Endodermal cell (in vitro differentiated cells): ENCODE data around the gene PTPRK. TPM values are rescaled to one million over a fixed set of nuclear protein-coding genes. Genes with fewer than 3 reads are reported as not detected.

ENCODE experiments used
- DNase-seq: peaks from one replicate; pipeline ENCODE4 v3.0.0-alpha.2; 2017
- H3K27ac ChIP-seq: 2 replicates; pipeline ENCODE4 v1.5.1; 2013; ENCODE audit warnings: mild to moderate bottlenecking, low read depth, low read length, moderate library complexity
- H3K27me3 ChIP-seq: 2 replicates; pipeline ENCODE4 v1.6.1; 2013; ENCODE audit warnings: mild to moderate bottlenecking, low read length, moderate library complexity; ENCODE audit not compliant: insufficient read depth, control insufficient read depth, poor library complexity, severe bottlenecking
- H3K36me3 ChIP-seq: 2 replicates; pipeline ENCODE4 v1.7.0; 2013; ENCODE audit warnings: mild to moderate bottlenecking, low read length, moderate library complexity; ENCODE audit not compliant: control insufficient read depth, insufficient read depth
- H3K4me1 ChIP-seq: one replicate; pipeline ENCODE4 v1.7.0; 2013; ENCODE audit warnings: low read length; ENCODE audit not compliant: control insufficient read depth, insufficient read depth
- H3K4me3 ChIP-seq: 2 replicates; pipeline ENCODE4 v1.5.1; 2013; ENCODE audit warnings: mild to moderate bottlenecking, low read length, moderate library complexity
- H3K9ac ChIP-seq: 2 replicates; pipeline ENCODE4 v1.6.1; 2013; ENCODE audit warnings: mild to moderate bottlenecking, low read length, moderate library complexity; ENCODE audit not compliant: poor library complexity, severe bottlenecking; ENCODE audit errors: extremely low read depth
- H3K9me3 ChIP-seq: 2 replicates; pipeline ENCODE4 v1.6.1; 2013; ENCODE audit warnings: mild to moderate bottlenecking, low read length, moderate library complexity; ENCODE audit not compliant: control insufficient read depth
- H3K27ac Mint-ChIP-seq: 2 replicates; pipeline ENCODE4 v1.8.0; 2020; ENCODE audit warnings: mixed read lengths
- H3K27me3 Mint-ChIP-seq: 2 replicates; pipeline ENCODE4 v1.8.0; 2021; ENCODE audit warnings: mild to moderate bottlenecking, mixed read lengths; ENCODE audit not compliant: insufficient read depth
- H3K36me3 Mint-ChIP-seq: 2 replicates; pipeline ENCODE4 v1.8.0; 2020; ENCODE audit warnings: low read depth, mixed read lengths
- H3K4me1 Mint-ChIP-seq: 2 replicates; pipeline ENCODE4 v1.8.0; 2020; ENCODE audit warnings: mixed read lengths
- H3K4me3 Mint-ChIP-seq: 2 replicates; pipeline ENCODE4 v1.8.0; 2020; ENCODE audit warnings: mild to moderate bottlenecking, moderate library complexity, mixed read lengths
- H3K9me3 Mint-ChIP-seq: 2 replicates; pipeline ENCODE4 v1.8.0; 2020; ENCODE audit warnings: mild to moderate bottlenecking, mixed read lengths
- CTCF ChIP-seq: fragments of 200-600 bp; sonication (generic); conservative IDR thresholded peaks from 2 replicates; pipeline ENCODE4 v1.5.0; 2021; ENCODE audit warnings: antibody characterized with exemption, mild to moderate bottlenecking
- WGBS, 2 experiments: methylation state at CpG; one replicate each; pipeline versions ENCODE4 v1.1.5 to v1.1.7; 2013; ENCODE audit warnings: missing lambda C conversion rate in 2 of 2, mixed read lengths in 1 of 2; ENCODE audit not compliant: insufficient coverage in 1 of 2, insufficient read length in 1 of 2; 5-methylcytosine and 5-hydroxymethylcytosine counted together
- total RNA-seq, 2 donors: library from RNA; stranded (reverse); fragmentation: NEBNext Ultra II Directional in 1 of 2; extraction: Animal tissue kit (Norgen Biotek cat#: 25700) in 1 of 2; gene quantifications; 2 replicates in 1 of 2; 3 replicates in 1 of 2; pipeline ENCODE4 v1.2.1, GENCODE V29; 2021

PTPRK gene
- total RNA-seq, 2 donors from 2014 or later: 46.4 to 57.6 TPM

- WGBS, 2 experiments: 80 to 92% methylated on average over 1 of the region's 1 CpG
- no peaks in the 10 kb centered on the region for H3K27me3 ChIP-seq
- H3K4me3 ChIP-seq: no peak overlapping the region
- H3K27ac ChIP-seq: no peak overlapping the region
- TF ChIP-seq CTCF: no peak
- no peaks in the 10 kb centered on the region for H3K4me1 ChIP-seq
- Mint-ChIP-seq H3K9me3 (no peaks in the 10 kb centered on the region), H3K4me3 (no peak overlapping the region), H3K36me3 (peaks cover 4% of the 10 kb centered on the region), H3K27ac (no peak overlapping the region), H3K4me1 (peaks cover 18% of the 10 kb centered on the region), H3K27me3 (no peaks in the 10 kb centered on the region)
- H3K9me3 ChIP-seq: peaks cover 3% of the 10 kb centered on the region
- no peaks in the 10 kb centered on the region for H3K36me3 ChIP-seq
- no peak for DNase-seq
- no peak overlapping the region for H3K9ac ChIP-seq
These were observed 197.4 kb downstream of the PTPRK start for GRCh38 chr6:128323011-128323410.

- TF ChIP-seq CTCF: no peak
These were observed 200.5 kb downstream of the PTPRK start for GRCh38 chr6:128319946-128320345.

DNA sequence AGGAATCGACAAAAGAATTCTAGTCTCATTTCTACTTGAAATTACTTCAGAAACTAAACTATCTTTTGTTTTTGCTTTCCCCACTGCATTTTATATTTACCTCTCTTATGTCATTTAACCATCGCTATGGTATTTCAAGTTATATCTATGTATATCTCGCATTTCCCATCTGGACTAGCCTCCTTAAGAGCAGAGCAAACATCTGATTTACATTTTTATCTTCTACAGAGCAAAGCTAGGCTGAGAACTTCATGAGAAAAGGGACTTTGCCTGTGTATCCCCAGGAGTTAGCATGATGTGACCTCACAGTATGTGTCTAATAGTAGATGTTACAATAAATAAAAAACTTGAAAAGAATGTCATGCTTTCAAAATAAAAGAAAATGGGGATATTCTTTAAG lies 201.2 kb downstream of the PTPRK start:
- no peak overlapping the region for H3K9ac ChIP-seq
- no peak for DNase-seq
- H3K27ac ChIP-seq: no peak overlapping the region
- H3K36me3 ChIP-seq: no peaks in the 10 kb centered on the region
- Mint-ChIP-seq H3K4me1 (peaks cover 27% of the 10 kb centered on the region), H3K4me3 (no peak overlapping the region), H3K27ac (peak overlapping the region; percentile 20), H3K36me3 (peaks cover 4% of the 10 kb centered on the region), H3K27me3 (no peaks in the 10 kb centered on the region), H3K9me3 (no peaks in the 10 kb centered on the region)
- peaks cover 5% of the 10 kb centered on the region for H3K4me1 ChIP-seq
- 86 to 87% methylated on average over 3 of the region's 3 CpGs for WGBS, 2 experiments
- no peak for TF ChIP-seq CTCF
- no peak overlapping the region for H3K4me3 ChIP-seq
- H3K9me3 ChIP-seq: no peaks in the 10 kb centered on the region
- H3K27me3 ChIP-seq: no peaks in the 10 kb centered on the region

More at GRCh38 chr6:128319946-128320345, 200.5 kb downstream of the PTPRK start:
- H3K27me3 Mint-ChIP-seq: no peaks in the 10 kb centered on the region
- Histone ChIP-seq H3K36me3 (no peaks in the 10 kb centered on the region), H3K4me3 (no peak overlapping the region), H3K9me3 (no peaks in the 10 kb centered on the region), H3K9ac (no peak overlapping the region), H3K27ac (no peak overlapping the region), H3K4me1 (no peaks in the 10 kb centered on the region), H3K27me3 (no peaks in the 10 kb centered on the region)
- H3K36me3 Mint-ChIP-seq: peaks cover 4% of the 10 kb centered on the region
- 92% methylated on average over 1 of the region's 1 CpG; no CpG with 5 or more reads in 1 of the 2 experiments for WGBS, 2 experiments
- no peaks in the 10 kb centered on the region for H3K9me3 Mint-ChIP-seq
- H3K4me3 Mint-ChIP-seq: no peak overlapping the region
- DNase-seq: no peak
- H3K4me1 Mint-ChIP-seq: peaks cover 23% of the 10 kb centered on the region
- no peak overlapping the region for H3K27ac Mint-ChIP-seq
